Keratinocyte (primary cell): Measurements from ENCODE around the gene RBM18.

Experiments used
- CTCF ChIP-seq, 3 experiments: IDR thresholded peaks in 1 of 3; conservative IDR thresholded peaks in 1 of 3; optimal IDR thresholded peaks in 1 of 3; 2 replicates in 2 of 3; 3 replicates in 1 of 3; pipeline versions ENCODE3 to v1.5.1; 2011; ENCODE audit warnings: low read length in 3 of 3, mild to moderate bottlenecking in 3 of 3, moderate library complexity in 2 of 3, control low read depth in 1 of 3, inconsistent platforms in 1 of 3; ENCODE audit not compliant: insufficient read depth in 2 of 3; ENCODE audit errors: extremely low read depth in 1 of 3
- EZH2 ChIP-seq: IDR thresholded peaks from one replicate; pipeline ENCODE4 v1.6.1; 2012; ENCODE audit warnings: inconsistent platforms, mild to moderate bottlenecking, low read length, moderate library complexity

GRCh38 chr9:122218071-122218934 is 46.3 kb downstream of the RBM18 start:
- TF ChIP-seq CTCF (optimal IDR thresholded peaks at IDR 0.05 in 1 of 3, IDR thresholded peaks at IDR 0.05 in 1 of 3, conservative IDR thresholded peaks at IDR 0.05 in 1 of 3; ENCODE audit: extremely low read depth in 1 of 3, insufficient read depth in 2 of 3, low read length in 3 of 3) (no peak), EZH2 (no peak)
